Measurements from ENCODE around the gene MYOG. TPM values are rescaled to one million over a fixed set of nuclear protein-coding genes. Genes with fewer than 3 reads are reported as not detected.

Gene MYOG
- total RNA-seq (2022; extraction: Qiagen RNA extraction; ENCODE audit: low read depth) = not detected in 5 replicates

DNA sequence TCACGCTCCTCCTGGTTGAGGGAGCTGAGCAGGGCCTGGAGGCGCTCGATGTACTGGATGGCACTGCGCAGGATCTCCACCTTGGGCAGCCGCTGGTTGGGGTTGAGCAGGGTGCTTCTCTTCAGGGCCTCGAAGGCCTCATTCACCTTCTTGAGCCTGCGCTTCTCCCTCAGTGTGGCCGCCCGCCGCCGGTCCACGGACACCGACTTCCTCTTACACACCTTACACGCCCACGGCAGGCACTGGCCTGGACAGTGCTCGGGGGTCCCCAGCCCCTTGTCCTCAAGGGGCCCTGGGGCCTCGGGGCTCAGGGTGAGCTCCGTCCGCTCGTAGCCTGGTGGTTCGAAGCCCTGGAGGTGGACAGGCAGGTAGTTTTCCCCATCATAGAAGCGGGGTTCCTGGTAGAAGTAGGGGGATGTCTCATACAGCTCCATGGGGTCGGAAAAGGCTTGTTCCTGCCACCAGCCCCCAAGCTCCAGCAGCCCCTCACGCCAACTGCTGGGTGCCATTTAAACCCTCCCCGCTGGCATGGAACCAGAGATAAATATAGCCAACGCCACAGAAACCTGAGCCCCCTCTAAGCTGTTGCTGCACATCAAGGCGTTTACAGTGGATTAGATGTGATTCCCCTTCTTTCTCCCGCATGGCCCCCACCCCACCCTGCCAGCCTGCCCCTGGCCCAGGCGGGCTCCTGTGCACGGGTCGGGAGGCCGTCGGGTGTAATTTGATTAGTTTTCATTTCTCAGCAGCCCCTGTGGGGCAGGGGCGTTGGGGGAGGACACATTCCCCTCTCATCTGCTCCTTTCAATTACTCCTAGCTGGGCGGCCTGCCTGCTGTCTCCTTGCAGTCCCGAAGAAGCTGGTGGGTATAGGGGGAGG is at the start of gene MYOG:
Gene MYOG, minus strand, starts transcription at position 485 of the 879 bp plus-strand sequence. Its CDS starts 51 bp downstream, at position 434.

DNA sequence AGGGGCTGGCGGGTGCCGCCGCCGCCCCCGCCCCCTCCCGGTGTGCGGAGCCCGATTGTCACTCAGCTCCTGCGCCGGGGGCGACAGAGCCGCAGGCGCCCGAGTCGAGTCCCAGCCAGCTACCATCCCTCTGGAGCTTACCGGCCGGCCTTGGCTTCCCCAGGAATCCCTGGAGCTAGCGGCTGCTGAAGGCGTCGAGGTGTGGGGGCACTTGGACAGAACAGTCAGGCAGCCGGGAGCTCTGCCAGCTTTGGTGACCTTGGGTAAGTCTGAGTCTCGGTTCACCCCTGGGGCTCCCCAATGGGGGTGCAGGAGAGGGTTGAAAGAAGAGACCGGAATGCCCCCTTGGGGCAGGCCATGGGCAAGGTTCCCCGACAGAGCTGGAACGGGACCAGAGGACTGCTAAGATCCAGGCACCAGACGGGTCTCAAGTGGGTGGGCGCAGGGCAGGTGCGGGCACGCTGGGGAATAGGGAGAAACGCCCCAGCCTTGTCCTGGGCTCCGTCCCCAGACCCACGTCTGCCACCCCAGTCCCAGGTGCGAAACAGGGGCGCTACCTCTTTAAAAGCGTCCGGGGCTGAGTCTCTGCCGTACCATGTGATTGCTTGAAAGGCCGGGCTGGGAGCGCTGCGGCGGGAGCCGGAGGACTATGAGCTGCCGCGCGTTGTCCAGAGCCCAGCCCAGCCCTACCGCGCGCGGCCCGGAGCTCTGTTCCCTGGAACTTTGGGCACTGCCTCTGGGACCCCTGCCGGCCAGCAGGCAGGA is 42.0 kb upstream of the MYOG start, which contains the start of gene ADORA1:
Gene ADORA1, plus strand, starts transcription at position 61 of the 765 bp plus-strand sequence. CDS start 1,116 bp downstream, outside the sequence.

Other genes with a start within 250 kb of the MYOG start
- gene RABIF, start 196.9 kb downstream of the MYOG start, total RNA-seq (2022; extraction: Qiagen RNA extraction; ENCODE audit: low read depth) = 14.4 to 15.3 TPM (median 14.7 TPM) in 5 replicates
- 16.2 to 20.9 TPM (median 16.9 TPM) in 5 replicates for gene KLHL12, start 158.8 kb downstream of the MYOG start, total RNA-seq (2022; extraction: Qiagen RNA extraction; ENCODE audit: low read depth)
- gene ADIPOR1, start 127.7 kb downstream of the MYOG start, total RNA-seq (2022; extraction: Qiagen RNA extraction; ENCODE audit: low read depth) = 57.1 to 68.6 TPM (median 64.9 TPM) in 5 replicates
- gene CYB5R1, start 118.8 kb downstream of the MYOG start, total RNA-seq (2022; extraction: Qiagen RNA extraction; ENCODE audit: low read depth) = 19.0 to 24.1 TPM (median 21.3 TPM) in 5 replicates
- gene TMEM183A, start 78.6 kb downstream of the MYOG start, total RNA-seq (2022; extraction: Qiagen RNA extraction; ENCODE audit: low read depth) = 44.1 to 50.0 TPM (median 47.1 TPM) in 5 replicates
- gene PPFIA4, start 59.5 kb downstream of the MYOG start, total RNA-seq (2022; extraction: Qiagen RNA extraction; ENCODE audit: low read depth) = 0.38 to 1.4 TPM (median 0.64 TPM) in 5 replicates
- gene ADORA1, start 41.7 kb upstream of the MYOG start, total RNA-seq (2022; extraction: Qiagen RNA extraction; ENCODE audit: low read depth) = 0.27 to 1.6 TPM (median 1.0 TPM) in 5 replicates
- gene MYBPH, start 89.8 kb upstream of the MYOG start, total RNA-seq (2022; extraction: Qiagen RNA extraction; ENCODE audit: low read depth) = not detected in 5 replicates
- 0.18 TPM in 1 of 5 replicates, not detected in the others for gene CHI3L1, start 100.7 kb upstream of the MYOG start, total RNA-seq (2022; extraction: Qiagen RNA extraction; ENCODE audit: low read depth)
- gene CHIT1, start 143.7 kb upstream of the MYOG start, total RNA-seq (2022; extraction: Qiagen RNA extraction; ENCODE audit: low read depth) = not detected in 5 replicates
- 11.9 to 13.9 TPM (median 13.1 TPM) in 5 replicates for gene BTG2, start 219.5 kb upstream of the MYOG start, total RNA-seq (2022; extraction: Qiagen RNA extraction; ENCODE audit: low read depth)